HepG2 (cell line): Measurements from ENCODE around the gene STIMATE. TPM values are rescaled to one million over a fixed set of nuclear protein-coding genes. Genes with fewer than 3 reads are reported as not detected.

Experiments
- ATAC-seq: fragments of 200-7000 bp; cut with Tn5 transposase; 3 replicates; pipeline ENCODE4 v1.9.1; 2020; ENCODE audit warnings: mild to moderate bottlenecking, moderate library complexity
- BruUV-seq: library from RNA; stranded (reverse); fragments of 400-500 nt; replicated peaks from 2 replicates; lab custom pipeline; 2021; lab: Mats Ljungman, UMichigan
- CTCF ChIA-PET: fragments of 300-600 bp; formaldehyde crosslinking; extraction: SDS; loops from one replicate; lab custom pipeline; 2021; ENCODE audit warnings: low total read pairs, inconsistent platforms, low intra/inter-chr PET ratio; lab: Yijun Ruan, JAX
- POLR2A ChIA-PET: fragments of 350-600 bp; sonication (Branson Sonifier 250); formaldehyde crosslinking; loops from one replicate; lab custom pipeline; 2020; ENCODE audit warnings: antibody characterized with exemption, inconsistent platforms; lab: Yijun Ruan, JAX
- DNase-seq: peaks from one replicate; pipeline ENCODE4 v3.0.0-alpha.2; 2015; ENCODE audit warnings: low spot score
- FAIRE-seq: peaks from 3 replicates; lab custom pipeline; 2011; peaks lifted over from hg19 to GRCh38; lab: Jason Lieb, UNC
- H2AFZ ChIP-seq: one replicate; pipeline ENCODE4 v1.6.1; 2011; ENCODE audit warnings: low read length, inconsistent platforms
- H3K27ac ChIP-seq: fragments of 300-600 bp; 3 replicates; pipeline ENCODE4 v1.8.0; 2011; ENCODE audit warnings: mixed run types, mild to moderate bottlenecking, mixed read lengths, low read length, inconsistent platforms; ENCODE audit not compliant: insufficient read depth; ENCODE audit errors: extremely low read length
- H3K27me3 ChIP-seq, 2 experiments: fragments of 200-600 bp in 1 of 2; 2 replicates in 1 of 2; 3 replicates in 1 of 2; pipeline versions ENCODE4 v1.6.0 to v1.8.0; 2011; ENCODE audit warnings: low read length in 2 of 2, mild to moderate bottlenecking in 2 of 2, moderate library complexity in 2 of 2, inconsistent platforms in 1 of 2; ENCODE audit not compliant: insufficient read depth in 2 of 2, control insufficient read depth in 1 of 2
- H3K36me3 ChIP-seq, 2 experiments: fragments of 200-600 bp in 1 of 2; replicated peaks in 1 of 2; 2 replicates in 1 of 2; 3 replicates in 1 of 2; pipeline versions ENCODE4 v1.5.1 to v1.8.0; 2011; ENCODE audit warnings: low read length in 2 of 2, inconsistent platforms in 1 of 2; ENCODE audit not compliant: insufficient read depth in 2 of 2, control insufficient read depth in 1 of 2
- H3K4me1 ChIP-seq: 2 replicates; pipeline ENCODE4 v1.5.1; 2012; ENCODE audit warnings: low read length, inconsistent platforms; ENCODE audit not compliant: insufficient read depth
- H3K4me2 ChIP-seq: 2 replicates; pipeline ENCODE4 v1.6.0; 2011; ENCODE audit warnings: low read depth, low read length, inconsistent platforms
- H3K4me3 ChIP-seq, 3 experiments: fragments of 200-600 bp in 1 of 3; sonication (generic), shearing (Covaris generic) in 1 of 3; replicated peaks in 1 of 3; 2 replicates each; pipeline ENCODE4 v1.5.1; 2011 to 2016; ENCODE audit warnings: low read length in 3 of 3, inconsistent platforms in 2 of 3, low read depth in 2 of 3, mild to moderate bottlenecking in 2 of 3, control low read depth in 1 of 3, mixed read lengths in 1 of 3; ENCODE audit not compliant: insufficient read depth in 1 of 3
- H3K79me2 ChIP-seq: one replicate; pipeline ENCODE4 v1.6.1; 2011; ENCODE audit warnings: low read length, inconsistent platforms; ENCODE audit not compliant: insufficient read depth
- H3K9ac ChIP-seq: 2 replicates; pipeline ENCODE4 v1.6.0; 2011; ENCODE audit warnings: mild to moderate bottlenecking, low read depth, low read length, inconsistent platforms; ENCODE audit not compliant: insufficient read depth
- H3K9me3 ChIP-seq: 2 replicates; pipeline ENCODE4 v1.5.1; 2012; ENCODE audit warnings: mild to moderate bottlenecking, low read length
- H4K20me1 ChIP-seq: 2 replicates; pipeline ENCODE4 v1.6.0; 2011; ENCODE audit warnings: inconsistent platforms, mild to moderate bottlenecking, low read length, moderate library complexity; ENCODE audit not compliant: insufficient read depth
- CBX2 ChIP-seq, 2 experiments: fragments of 200-600 bp in 1 of 2; sonication (generic); formaldehyde crosslinking in 1 of 2; IDR thresholded peaks; 2 replicates each; pipeline versions ENCODE4 v1.7.0 to v1.8.1; 2018 to 2022; ENCODE audit warnings: low read depth in 2 of 2, low read length in 1 of 2, mild to moderate bottlenecking in 1 of 2, missing genetic modification reagents in 1 of 2
- EP300 ChIP-seq, 3 experiments: sonication (generic) in 1 of 3; formaldehyde crosslinking in 1 of 3; IDR thresholded peaks; 2 replicates each; pipeline versions ENCODE4 v1.5.1 to v1.6.1; 2011 to 2020; ENCODE audit warnings: low read depth in 2 of 3, low read length in 2 of 3, borderline replicate concordance in 1 of 3, improper control_type of control experiment in 1 of 3, mild to moderate bottlenecking in 1 of 3, missing genetic modification reagents in 1 of 3, moderate library complexity in 1 of 3
- FOXK2 ChIP-seq: fragments of 450-650 bp; IDR thresholded peaks from 2 replicates; pipeline ENCODE4 v1.6.1; 2016
- KDM2A ChIP-seq: sonication (generic); formaldehyde crosslinking; IDR thresholded peaks from 2 replicates; pipeline ENCODE4 v1.4.0; 2020; ENCODE audit warnings: low read depth, missing genetic modification reagents, borderline replicate concordance
- KDM3A ChIP-seq: IDR thresholded peaks from 2 replicates; pipeline ENCODE4 v1.6.1; 2018; ENCODE audit warnings: low read depth, missing compliant biosample characterization
- NPAS2 ChIP-seq: sonication (generic); formaldehyde crosslinking; IDR thresholded peaks from 2 replicates; pipeline ENCODE4 v1.8.0; 2022; ENCODE audit warnings: mild to moderate bottlenecking, missing genetic modification reagents, borderline replicate concordance
- RAD21 ChIP-seq: fragments of 450-650 bp; formaldehyde crosslinking; IDR thresholded peaks from 2 replicates; pipeline ENCODE4 v1.5.0; 2020; ENCODE audit warnings: mild to moderate bottlenecking
- SIX1 ChIP-seq: sonication (generic); formaldehyde crosslinking; IDR thresholded peaks from 2 replicates; pipeline ENCODE4 v1.4.0; 2020; ENCODE audit warnings: missing genetic modification reagents, borderline replicate concordance
- SOX13 ChIP-seq, 3 experiments: fragments of 450-650 bp in 1 of 3; sonication (generic) in 1 of 3; formaldehyde crosslinking in 1 of 3; IDR thresholded peaks in 2 of 3; conservative IDR thresholded peaks in 1 of 3; 2 replicates each; pipeline versions ENCODE4 v1.5.0 to v1.6.1; 2016 to 2020; ENCODE audit warnings: antibody characterized with exemption in 1 of 3, mild to moderate bottlenecking in 1 of 3, missing compliant biosample characterization in 1 of 3, missing genetic modification reagents in 1 of 3, moderate library complexity in 1 of 3
- ZKSCAN1 ChIP-seq: fragments of 150-350 bp; IDR thresholded peaks from 2 replicates; pipeline ENCODE4 v1.6.1; 2014; ENCODE audit warnings: low read length
- ZNF431 ChIP-seq: sonication (generic); formaldehyde crosslinking; IDR thresholded peaks from 2 replicates; pipeline ENCODE4 v1.9.0; 2022; ENCODE audit warnings: missing genetic modification reagents, low read depth, mild to moderate bottlenecking, borderline replicate concordance
- ZNF543 ChIP-seq: sonication (generic); formaldehyde crosslinking; IDR thresholded peaks from 2 replicates; pipeline ENCODE4 v1.4.0; 2020; ENCODE audit warnings: mild to moderate bottlenecking, missing genetic modification reagents
- ZNF558 ChIP-seq: sonication (generic); formaldehyde crosslinking; IDR thresholded peaks from 2 replicates; pipeline ENCODE4 v1.9.0; 2022; ENCODE audit warnings: mild to moderate bottlenecking, missing genetic modification reagents, borderline replicate concordance
- ZNF615 ChIP-seq: sonication (generic); formaldehyde crosslinking; IDR thresholded peaks from 2 replicates; pipeline ENCODE4 v1.5.0; 2020; ENCODE audit warnings: mild to moderate bottlenecking, missing genetic modification reagents, borderline replicate concordance
- WGBS: methylation state at CpG from one replicate; pipeline ENCODE4 v1.1.6; 2017; ENCODE audit warnings: low lambda C conversion rate; 5-methylcytosine and 5-hydroxymethylcytosine counted together
- in situ Hi-C: cut with HindIII; loops from 2 replicates; pipeline ENCODE4 v1.10.0; 2017; ENCODE audit warnings: low pct_unique_long_range_greater_than_20kb; ENCODE audit not compliant: extremely low pct_ligation_motif_present
- intact Hi-C: fragments of 100-400 bp; cut with micrococcal nuclease; formaldehyde crosslinking; loops from one replicate; pipeline ENCODE4 v1.10.0; 2022; ENCODE audit not compliant: unreplicated experiment
- polyA plus RNA-seq, 8 experiments: library from polyadenylated mRNA; depleted of rRNA in 3 of 8; stranded (reverse) in 7 of 8; unstranded in 1 of 8; fragments of >200 nt; fragmentation: Illumina TruSeq in 4 of 8; extraction: Trizol in 4 of 8; gene quantifications; 2 replicates each; pipeline versions ENCODE4 v1.2.1 to v1.2.3, GENCODE V29; 2011 to 2016; ENCODE audit warnings: low read depth in 4 of 8, missing spikeins in 1 of 8, mixed read lengths in 1 of 8; ENCODE audit not compliant: insufficient read depth in 1 of 8
- total RNA-seq, 5 experiments: library from RNA; depleted of rRNA; stranded (reverse); fragments of >200 nt; fragmentation: Illumina TruSeq; extraction: Trizol; gene quantifications; 2 replicates each; pipeline ENCODE4 v1.2.3, GENCODE V29; 2016; ENCODE audit warnings: low read depth in 1 of 5
- TF ChIP-seq, protein P1 (sequence below): sonication (generic); formaldehyde crosslinking; IDR thresholded peaks from 2 replicates; pipeline ENCODE4; 2020; ENCODE audit warnings: missing genetic modification reagents, mild to moderate bottlenecking, borderline replicate concordance
- TF ChIP-seq, protein P2 (sequence below): sonication (generic); formaldehyde crosslinking; IDR thresholded peaks from 2 replicates; pipeline ENCODE4 v1.4.0; 2020; ENCODE audit warnings: missing genetic modification reagents

The STIMATE gene
- total and polyA plus RNA-seq, 2 of the 13 experiments (the other 11 are each of a cell fraction or from before 2014, with no cell fraction given), result 5.7 to 11.7 TPM

DNA sequence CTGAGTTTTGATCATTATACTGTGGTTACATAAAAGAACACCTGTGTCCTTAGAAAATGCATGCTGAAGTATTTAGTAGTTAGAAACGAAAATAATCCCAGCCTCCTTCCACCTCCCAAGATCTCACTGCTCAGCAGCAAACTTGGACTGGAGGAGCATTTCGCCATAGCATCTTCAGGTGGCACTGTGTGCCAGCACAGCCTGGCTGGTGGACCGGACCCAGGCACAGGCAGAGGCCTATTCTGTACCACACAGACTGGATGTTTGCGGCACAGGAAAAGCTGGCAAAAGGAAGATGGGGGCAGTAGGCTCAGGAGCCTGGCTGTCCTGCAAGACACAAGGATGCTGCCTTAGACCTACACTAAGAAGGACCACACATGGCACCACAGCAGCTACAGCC lies 10.2 kb downstream of the STIMATE start:
- H3K4me2 ChIP-seq, result no peak overlapping the region
- H3K79me2 ChIP-seq, result no peaks in the 10 kb centered on the region
- DNase-seq (no peak), FAIRE-seq (no peak), ATAC-seq (no peak)
- intact Hi-C loops, result no loop called here
- no peak overlapping the region for H2AFZ ChIP-seq
- H3K9me3 ChIP-seq, result no peaks in the 10 kb centered on the region
- WGBS, result 100% methylated on average over 3 of the region's 4 CpGs
- TF ChIP-seq ZKSCAN1 (no peak), ZNF431 (no peak), ZNF558 (no peak), ZNF615 (no peak), SOX13 (IDR thresholded peaks at IDR 0.05) (no peak), SOX13 (CRISPR knock-in tag; conservative IDR thresholded peaks at IDR 0.05 in 1 of 2, IDR thresholded peaks at IDR 0.05 in 1 of 2) (no peak), SIX1 (no peak), ZNF543 (CRISPR knock-in tag) (no peak), FOXK2 (no peak), NPAS2 (CRISPR knock-in tag) (no peak), KDM2A (CRISPR knock-in tag) (no peak), CBX2 (IDR thresholded peaks at IDR 0.05; ENCODE audit: low read depth, low read length) (no peak), CBX2 (CRISPR knock-in tag; IDR thresholded peaks at IDR 0.05; ENCODE audit: low read depth) (no peak), EP300 (IDR thresholded peaks at IDR 0.05; ENCODE audit: low read depth in 2 of 2, low read length in 2 of 2) (no peak), EP300 (CRISPR knock-in tag; IDR thresholded peaks at IDR 0.05; ENCODE audit: borderline replicate concordance) (no peak), RAD21 (CRISPR knock-in tag) (no peak), KDM3A (CRISPR knock-in tag) (no peak)
- TF ChIP-seq, protein P1, sequence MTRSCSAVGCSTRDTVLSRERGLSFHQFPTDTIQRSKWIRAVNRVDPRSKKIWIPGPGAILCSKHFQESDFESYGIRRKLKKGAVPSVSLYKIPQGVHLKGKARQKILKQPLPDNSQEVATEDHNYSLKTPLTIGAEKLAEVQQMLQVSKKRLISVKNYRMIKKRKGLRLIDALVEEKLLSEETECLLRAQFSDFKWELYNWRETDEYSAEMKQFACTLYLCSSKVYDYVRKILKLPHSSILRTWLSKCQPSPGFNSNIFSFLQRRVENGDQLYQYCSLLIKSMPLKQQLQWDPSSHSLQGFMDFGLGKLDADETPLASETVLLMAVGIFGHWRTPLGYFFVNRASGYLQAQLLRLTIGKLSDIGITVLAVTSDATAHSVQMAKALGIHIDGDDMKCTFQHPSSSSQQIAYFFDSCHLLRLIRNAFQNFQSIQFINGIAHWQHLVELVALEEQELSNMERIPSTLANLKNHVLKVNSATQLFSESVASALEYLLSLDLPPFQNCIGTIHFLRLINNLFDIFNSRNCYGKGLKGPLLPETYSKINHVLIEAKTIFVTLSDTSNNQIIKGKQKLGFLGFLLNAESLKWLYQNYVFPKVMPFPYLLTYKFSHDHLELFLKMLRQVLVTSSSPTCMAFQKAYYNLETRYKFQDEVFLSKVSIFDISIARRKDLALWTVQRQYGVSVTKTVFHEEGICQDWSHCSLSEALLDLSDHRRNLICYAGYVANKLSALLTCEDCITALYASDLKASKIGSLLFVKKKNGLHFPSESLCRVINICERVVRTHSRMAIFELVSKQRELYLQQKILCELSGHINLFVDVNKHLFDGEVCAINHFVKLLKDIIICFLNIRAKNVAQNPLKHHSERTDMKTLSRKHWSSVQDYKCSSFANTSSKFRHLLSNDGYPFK, result no peak
- TF ChIP-seq, protein P2, sequence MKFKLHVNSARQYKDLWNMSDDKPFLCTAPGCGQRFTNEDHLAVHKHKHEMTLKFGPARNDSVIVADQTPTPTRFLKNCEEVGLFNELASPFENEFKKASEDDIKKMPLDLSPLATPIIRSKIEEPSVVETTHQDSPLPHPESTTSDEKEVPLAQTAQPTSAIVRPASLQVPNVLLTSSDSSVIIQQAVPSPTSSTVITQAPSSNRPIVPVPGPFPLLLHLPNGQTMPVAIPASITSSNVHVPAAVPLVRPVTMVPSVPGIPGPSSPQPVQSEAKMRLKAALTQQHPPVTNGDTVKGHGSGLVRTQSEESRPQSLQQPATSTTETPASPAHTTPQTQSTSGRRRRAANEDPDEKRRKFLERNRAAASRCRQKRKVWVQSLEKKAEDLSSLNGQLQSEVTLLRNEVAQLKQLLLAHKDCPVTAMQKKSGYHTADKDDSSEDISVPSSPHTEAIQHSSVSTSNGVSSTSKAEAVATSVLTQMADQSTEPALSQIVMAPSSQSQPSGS (CRISPR knock-in tag), result no peak
- TF ChIP-seq, all 625 proteins: peak for 0
- H3K36me3 ChIP-seq, result no peaks in the 10 kb centered on the region; a peak in 1 of 5 replicates
- in situ Hi-C loops, result no loop called here
- peaks cover 12% of the 10 kb centered on the region for H3K4me1 ChIP-seq
- H3K9ac ChIP-seq, result no peak overlapping the region
- ChIA-PET CTCF (no interaction called here), POLR2A (no interaction called here)
- H3K4me3 ChIP-seq, result no peak overlapping the region
- H3K27me3 ChIP-seq, result no peaks in the 10 kb centered on the region
- H4K20me1 ChIP-seq, result no peaks in the 10 kb centered on the region
- no TSS peak for BruUV-seq
- H3K27ac ChIP-seq, result no peak overlapping the region
